HL-60 (cell line): ENCODE data around the gene OSMR.

Experiments used
- DNase-seq, 2 experiments: peaks; one replicate each; pipeline ENCODE4 v3.0.0-alpha.2; 2010 to 2020; ENCODE audit warnings: low read depth in 1 of 2, low spot score in 1 of 2
- H3K27ac ChIP-seq: fragments of 250-450 bp; sonication (Bioruptor Pico); replicated peaks from 2 replicates; pipeline ENCODE4 v1.5.1; 2020; ENCODE audit warnings: mild to moderate bottlenecking, moderate library complexity
- H3K27me3 ChIP-seq: fragments of 250-450 bp; sonication (Bioruptor Pico); 2 replicates; pipeline ENCODE4 v1.5.1; 2021; ENCODE audit warnings: mild to moderate bottlenecking, moderate library complexity; ENCODE audit not compliant: insufficient read depth, poor library complexity, severe bottlenecking
- H3K4me3 ChIP-seq: replicated peaks from 2 replicates; pipeline ENCODE4 v1.5.1; 2011; ENCODE audit warnings: mild to moderate bottlenecking, control low read depth, low read length; ENCODE audit not compliant: insufficient read depth
- CTCF ChIP-seq: IDR thresholded peaks from one replicate; pipeline ENCODE4 v1.5.1; 2011; ENCODE audit warnings: low read length, control low read depth, inconsistent platforms; ENCODE audit not compliant: insufficient read depth
- GABPA ChIP-seq: IDR thresholded peaks from 2 replicates; pipeline ENCODE4 v1.6.1; 2012; ENCODE audit warnings: low read depth
- POLR2AphosphoS5 ChIP-seq: IDR thresholded peaks from 2 replicates; pipeline ENCODE4 v1.6.1; 2012; ENCODE audit warnings: low read depth
- REST ChIP-seq: IDR thresholded peaks from 2 replicates; pipeline ENCODE4 v1.6.1; 2012; ENCODE audit warnings: low read depth; ENCODE audit not compliant: insufficient replicate concordance
- SPI1 ChIP-seq: IDR thresholded peaks from 2 replicates; pipeline ENCODE4 v1.6.1; 2012; ENCODE audit warnings: low read depth, mild to moderate bottlenecking, borderline replicate concordance

Gene OSMR

GRCh38 chr5:38961691-38962090 is 115.9 kb downstream of the OSMR start:
- Histone ChIP-seq H3K4me3 (no peak overlapping the region), H3K27me3 (no peaks in the 10 kb centered on the region), H3K27ac (no peak overlapping the region)
- no peak for TF ChIP-seq REST
- DNase-seq, result no peak

GRCh38 chr5:38968665-38969064 is 122.9 kb downstream of the OSMR start:
- no peak overlapping the region for H3K27ac ChIP-seq
- TF ChIP-seq REST (no peak), POLR2AphosphoS5 (no peak), CTCF (no peak), SPI1 (no peak), GABPA (no peak)
- no peak overlapping the region for H3K4me3 ChIP-seq
- no peak for DNase-seq
- no peaks in the 10 kb centered on the region for H3K27me3 ChIP-seq

GRCh38 chr5:38978036-38978435 is 132.2 kb downstream of the OSMR start:
- TF ChIP-seq GABPA, result no peak
- no peak for TF ChIP-seq REST
- no peak for TF ChIP-seq POLR2AphosphoS5
- TF ChIP-seq SPI1, result no peak
- TF ChIP-seq CTCF, result no peak
- no peak for DNase-seq
- no peak overlapping the region for H3K4me3 ChIP-seq
- H3K27me3 ChIP-seq, result no peaks in the 10 kb centered on the region
- no peak overlapping the region for H3K27ac ChIP-seq

GRCh38 chr5:38979535-38979934 is 133.7 kb downstream of the OSMR start:
- Histone ChIP-seq H3K27me3 (no peaks in the 10 kb centered on the region), H3K27ac (no peak overlapping the region), H3K4me3 (no peak overlapping the region)
- DNase-seq, result no peak
- TF ChIP-seq SPI1 (no peak), CTCF (no peak), POLR2AphosphoS5 (no peak), REST (no peak), GABPA (no peak)
